Measurements from ENCODE around the gene ATG7. TPM values are rescaled to one million over a fixed set of nuclear protein-coding genes. Genes with fewer than 3 reads are reported as not detected.

The ATG7 gene
- total RNA-seq, 1 experiment from 2014 or later: 36.0 TPM

- Histone ChIP-seq H3K36me3 (ENCODE audit: control insufficient read depth, insufficient read depth, low read length) (no peaks in the 10 kb centered on the region), H3K9me3 (ENCODE audit: control insufficient read depth, insufficient read depth, low read depth, low read length) (no peaks in the 10 kb centered on the region), H3K4me1 (ENCODE audit: control insufficient read depth, insufficient read depth, low read length) (no peaks in the 10 kb centered on the region; the same call in 1 of the 2 replicates), H3K4me3 (ENCODE audit: low read depth in 2 of 2, low read length in 2 of 2) (no peak overlapping the region), H3K27ac (ENCODE audit: low read length) (peak overlapping the region; percentile 44; the same call in 1 of the 2 replicates), H3K27me3 (ENCODE audit: control insufficient read depth, insufficient read depth, low read length) (no peaks in the 10 kb centered on the region)
- no peak for DNase-seq (ENCODE audit: low read depth, low spot score)
- POLR2A ChIA-PET: no interaction called here
- CTCF ChIA-PET: no interaction called here
- in situ Hi-C loops (cut with HindIII; ENCODE audit: low pct_unique_long_range_greater_than_20kb, low sequenced_read_pairs): no loop called here
- no TSS peak for BruUV-seq (replicated peaks)
- TF ChIP-seq CTCF (IDR thresholded peaks at IDR 0.05) (no peak), REST (IDR thresholded peaks at IDR 0.05; ENCODE audit: insufficient read depth in 1 of 2, low read depth in 2 of 2, low read length in 1 of 2) (no peak), TCF7L2 (IDR thresholded peaks at IDR 0.05; ENCODE audit: low read depth, low read length) (no peak), POLR2AphosphoS5 (IDR thresholded peaks at IDR 0.05; ENCODE audit: low read depth, low read length) (no peak), SIN3A (IDR thresholded peaks at IDR 0.05; ENCODE audit: borderline replicate concordance, insufficient read depth, low read depth, low read length) (no peak)
- ATAC-seq: no peak
- intact Hi-C loops (cut with micrococcal nuclease; ENCODE audit: unreplicated experiment): no loop called here
These were observed 120.0 kb downstream of the ATG7 start for GRCh38 chr3:11392014-11392859.

- POLR2A ChIA-PET: no interaction called here
- no peak for TF ChIP-seq CTCF (IDR thresholded peaks at IDR 0.05)
- TF ChIP-seq POLR2AphosphoS5 (IDR thresholded peaks at IDR 0.05; ENCODE audit: low read depth, low read length): no peak
- no peak for TF ChIP-seq REST (IDR thresholded peaks at IDR 0.05; ENCODE audit: insufficient read depth in 1 of 2, low read depth in 2 of 2, low read length in 1 of 2)
- no peak for TF ChIP-seq TCF7L2 (IDR thresholded peaks at IDR 0.05; ENCODE audit: low read depth, low read length)
- TF ChIP-seq SIN3A (IDR thresholded peaks at IDR 0.05; ENCODE audit: borderline replicate concordance, insufficient read depth, low read depth, low read length): no peak
- Histone ChIP-seq H3K27ac (ENCODE audit: low read length) (peak overlapping the region; percentile 44; the same call in 1 of the 2 replicates), H3K4me3 (ENCODE audit: low read depth in 2 of 2, low read length in 2 of 2) (no peak overlapping the region), H3K27me3 (ENCODE audit: control insufficient read depth, insufficient read depth, low read length) (no peaks in the 10 kb centered on the region), H3K4me1 (ENCODE audit: control insufficient read depth, insufficient read depth, low read length) (no peaks in the 10 kb centered on the region), H3K9me3 (ENCODE audit: control insufficient read depth, insufficient read depth, low read depth, low read length) (no peaks in the 10 kb centered on the region), H3K36me3 (ENCODE audit: control insufficient read depth, insufficient read depth, low read length) (no peaks in the 10 kb centered on the region)
- CTCF ChIA-PET: no interaction called here
- intact Hi-C loops (cut with micrococcal nuclease; ENCODE audit: unreplicated experiment) (no loop called here), in situ Hi-C loops (cut with HindIII; ENCODE audit: low pct_unique_long_range_greater_than_20kb, low sequenced_read_pairs) (no loop called here)
- BruUV-seq (replicated peaks): no TSS peak
- DNase-seq (ENCODE audit: low read depth, low spot score) (no peak), ATAC-seq (no peak)
These were observed 120.6 kb downstream of the ATG7 start for GRCh38 chr3:11392860-11393114.
